Heart right ventricle (tissue), 16 donors: ENCODE data around the gene RNF157. TPM values are rescaled to one million over a fixed set of nuclear protein-coding genes. Genes with fewer than 3 reads are reported as not detected.

Source experiments
- ATAC-seq, 8 donors: fragments of 200-7000 bp; cut with Tn5 transposase; one replicate each; pipeline ENCODE4 v1.9.1; 2020; ENCODE audit warnings: mild to moderate bottlenecking in 8 of 8, moderate library complexity in 8 of 8, moderate number of reproducible peaks in 1 of 8
- DNase-seq, 2 donors: peaks; one replicate each; pipeline ENCODE4 v3.0.0-alpha.2; 2020
- H3K27ac ChIP-seq, 10 donors: fragments of 200-600 bp; sonication (generic) in 2 of 10; one replicate each; pipeline versions ENCODE4 v1.5.0 to v1.8.0; 2020 to 2022; ENCODE audit warnings: mild to moderate bottlenecking in 3 of 10
- H3K27me3 ChIP-seq, 7 donors: fragments of 200-600 bp; one replicate each; pipeline ENCODE4 v1.8.0; 2021 to 2022; ENCODE audit warnings: mild to moderate bottlenecking in 2 of 7
- H3K36me3 ChIP-seq, 9 donors: fragments of 200-600 bp; sonication (generic) in 1 of 9; one replicate each; pipeline versions ENCODE4 v1.5.0 to v1.8.0; 2020 to 2022; ENCODE audit warnings: mild to moderate bottlenecking in 2 of 9
- H3K4me1 ChIP-seq, 9 donors: fragments of 200-600 bp; sonication (generic) in 1 of 9; one replicate each; pipeline versions ENCODE4 v1.5.0 to v1.8.0; 2020 to 2022; ENCODE audit warnings: mild to moderate bottlenecking in 4 of 9
- H3K4me3 ChIP-seq, 10 donors: fragments of 200-600 bp; sonication (generic) in 2 of 10; one replicate each; pipeline versions ENCODE4 v1.5.0 to v1.8.0; 2020 to 2022; ENCODE audit warnings: mild to moderate bottlenecking in 7 of 10, moderate library complexity in 2 of 10
- H3K9me3 ChIP-seq, 11 donors: fragments of 200-600 bp in 10 of 11; sonication (generic) in 2 of 11; one replicate each; pipeline versions ENCODE4 v1.5.0 to v1.8.0; 2013 to 2022; ENCODE audit warnings: mild to moderate bottlenecking in 2 of 11, control low read depth in 1 of 11, moderate library complexity in 1 of 11
- WGBS, 2 donors: extraction: QIAGEN DNeasy Blood & Tissue Kit; methylation state at CpG; one replicate each; pipeline ENCODE4 v1.1.7; 2013; ENCODE audit warnings: inconsistent platforms in 1 of 2; 5-methylcytosine and 5-hydroxymethylcytosine counted together
- intact Hi-C, 10 donors: fragments of 100-400 bp; cut with DNase I; formaldehyde crosslinking; loops; one replicate each; pipeline versions ENCODE4 v1.11.1 to v1.14.2; 2022
- polyA plus RNA-seq, 2 donors: library from polyadenylated mRNA; stranded (reverse); fragments of 200-250 nt; gene quantifications; one replicate each; pipeline ENCODE4 v1.2.3, GENCODE V29; 2013
- total RNA-seq, 10 donors: library from RNA; stranded (reverse); fragmentation: NEBNext Ultra II Directional in 3 of 10; extraction: Animal tissue kit (Norgen Biotek cat#: 25700) in 3 of 10; gene quantifications; one replicate each; pipeline versions ENCODE4 v1.2.1 to v1.2.4, GENCODE V29; 2021 to 2023
- TF ChIP-seq, protein P1 (sequence below), 9 donors: fragments of 200-600 bp; sonication (generic) in 2 of 9; IDR thresholded peaks; one replicate each; pipeline versions ENCODE4 v1.5.0 to v1.8.0; 2021 to 2022; ENCODE audit warnings: antibody characterized with exemption in 9 of 9, mild to moderate bottlenecking in 5 of 9, moderate library complexity in 1 of 9
- donor health status: Arrhythmogenic right ventricular cardiomyopathy.
- donor health status: ischemic (EF 13 %, LVEDD 7.1; RV severe dilation, severe dysfunction).
- donor health status: healthy with polysubstance abuse.
- donor health status: DM: no; HTN: yes; CAD: no.
- donor health status: DM: no; HTN: no; CAD: no.
- donor health status: ischemic (EF 25% LVEDD 6.9; RV normal size, moderate dysfunction).
- donor health status: ischemic (EF 25% LVEDD 5.7; RV mildly dilated, moderate dysfunction).
- donor health status: healthy.
- donor health status: DM: yes; HTN: yes; CAD: no.
- donor health status: Ischemic cardiomyopathy.
- donor health status: ischemic (EF 35%, LVEDD 5.7; RV mildly dilated, moderate dysfunction).
- donor health status: nonischemic (EF 11% LVEDD 7.7; RV severe dilation, severe dysfunction).
- donor health status: DM: yes; HTN: yes; CAD: no.
- donor health status: PGD.
- donor health status: ischemic (EF 29% LVEDD 5.4; RV normal size, mild dysfunction).
- donor health status: nonischemic (EF 23%, LVEDD 6.1; RV moderate dilation, normal function).

Gene RNF157
- total and polyA plus RNA-seq, 12 donors: 1.3 to 18.8 (median 3.4) TPM

GRCh38 chr17:76151896-76152454, 88.3 kb downstream of the RNF157 start:
- Histone ChIP-seq H3K36me3 (no peaks in the 10 kb centered on the region), H3K9me3 (no peaks in the 10 kb centered on the region), H3K4me1 (peaks cover 0 to 7% (median 3%) of the 10 kb centered on the region in 9 donors), H3K4me3 (no peak overlapping the region), H3K27me3 (no peaks in the 10 kb centered on the region), H3K27ac (no peak overlapping the region)
- no peak for ATAC-seq
- 93 to 94% methylated on average over 8 of the region's 8 CpGs for WGBS, 2 donors
- TF ChIP-seq, protein P1, sequence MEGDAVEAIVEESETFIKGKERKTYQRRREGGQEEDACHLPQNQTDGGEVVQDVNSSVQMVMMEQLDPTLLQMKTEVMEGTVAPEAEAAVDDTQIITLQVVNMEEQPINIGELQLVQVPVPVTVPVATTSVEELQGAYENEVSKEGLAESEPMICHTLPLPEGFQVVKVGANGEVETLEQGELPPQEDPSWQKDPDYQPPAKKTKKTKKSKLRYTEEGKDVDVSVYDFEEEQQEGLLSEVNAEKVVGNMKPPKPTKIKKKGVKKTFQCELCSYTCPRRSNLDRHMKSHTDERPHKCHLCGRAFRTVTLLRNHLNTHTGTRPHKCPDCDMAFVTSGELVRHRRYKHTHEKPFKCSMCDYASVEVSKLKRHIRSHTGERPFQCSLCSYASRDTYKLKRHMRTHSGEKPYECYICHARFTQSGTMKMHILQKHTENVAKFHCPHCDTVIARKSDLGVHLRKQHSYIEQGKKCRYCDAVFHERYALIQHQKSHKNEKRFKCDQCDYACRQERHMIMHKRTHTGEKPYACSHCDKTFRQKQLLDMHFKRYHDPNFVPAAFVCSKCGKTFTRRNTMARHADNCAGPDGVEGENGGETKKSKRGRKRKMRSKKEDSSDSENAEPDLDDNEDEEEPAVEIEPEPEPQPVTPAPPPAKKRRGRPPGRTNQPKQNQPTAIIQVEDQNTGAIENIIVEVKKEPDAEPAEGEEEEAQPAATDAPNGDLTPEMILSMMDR (IDR thresholded peaks at IDR 0.05): no peak
- DNase-seq: no peak
- intact Hi-C loops: no loop called here

- Histone ChIP-seq H3K27ac (no peak overlapping the region), H3K4me3 (no peak overlapping the region), H3K4me1 (peaks cover 0 to 16% (median 8%) of the 10 kb centered on the region in 9 donors), H3K36me3 (no peaks in the 10 kb centered on the region), H3K27me3 (no peaks in the 10 kb centered on the region), H3K9me3 (no peaks in the 10 kb centered on the region)
- DNase-seq (no peak), ATAC-seq (no peak)
- TF ChIP-seq, protein P1 (IDR thresholded peaks at IDR 0.05): no peak
- intact Hi-C loops: no loop called here
- 91 to 92% methylated on average over 23 of the region's 23 CpGs for whole genome bisulfite sequencing, 2 donors
Observed at GRCh38 chr17:76150712-76151622, 89.3 kb downstream of the RNF157 start.

GRCh38 chr17:76149214-76149613, 91.1 kb downstream of the RNF157 start:
- ATAC-seq: no peak
- DNase-seq: no peak
- Histone ChIP-seq H3K4me3 (no peak overlapping the region), H3K36me3 (no peaks in the 10 kb centered on the region), H3K4me1 (peaks cover 3 to 30% (median 21%) of the 10 kb centered on the region in 9 donors), H3K9me3 (no peaks in the 10 kb centered on the region), H3K27ac (no peak overlapping the region), H3K27me3 (no peaks in the 10 kb centered on the region)
- TF ChIP-seq, protein P1 (IDR thresholded peaks at IDR 0.05): no peak
- intact Hi-C loops: loop anchor here in 1 of 10 donors (2.0 kb wide), 1 partner anchor 24 kb away; no protein-coding TSS in a partner anchor
- 93 to 95% methylated on average over 10 of the region's 10 CpGs for WGBS, 2 donors

DNA sequence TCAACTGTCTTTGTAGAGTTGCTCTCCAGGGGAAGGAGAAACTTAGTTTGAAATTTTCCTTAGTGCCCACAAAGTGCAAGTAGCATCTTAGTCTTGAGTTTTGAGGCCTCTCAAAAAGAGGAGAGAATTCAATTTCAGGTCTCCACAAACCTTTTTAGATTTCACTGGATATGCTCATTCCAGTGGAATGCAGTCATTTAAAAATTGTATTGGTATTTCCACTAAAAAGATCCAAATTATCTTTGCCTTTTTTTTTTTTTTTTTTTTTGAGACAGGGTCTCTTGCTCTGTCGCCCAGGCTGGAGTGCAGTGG, 92.3 kb downstream of the RNF157 start:
- Histone ChIP-seq H3K27me3 (no peaks in the 10 kb centered on the region), H3K4me1 (peaks cover 3 to 42% (median 25%) of the 10 kb centered on the region in 9 donors), H3K36me3 (no peaks in the 10 kb centered on the region), H3K4me3 (no peak overlapping the region), H3K9me3 (no peaks in the 10 kb centered on the region), H3K27ac (no peak overlapping the region)
- WGBS, 2 donors: 100% methylated on average over 1 of the region's 1 CpG
- TF ChIP-seq, protein P1 (IDR thresholded peaks at IDR 0.05): no peak
- no peak for ATAC-seq
- intact Hi-C loops: loop anchor here in 1 of 10 donors (2.0 kb wide), 1 partner anchor 23 kb away; no protein-coding TSS in a partner anchor
- no peak for DNase-seq
